A549 treated with RU486 at 1 μM for 4 hours (cell line): ENCODE measurements around the gene COLEC12. TPM values are rescaled to one million over a fixed set of nuclear protein-coding genes. Genes with fewer than 3 reads are reported as not detected.

Experiments
- total RNA-seq: library from RNA; stranded (reverse); fragments of 200-300 nt; extraction: Qiagen RNA extraction; gene quantifications from 5 replicates; pipeline ENCODE4 v1.2.3, GENCODE V29; 2022; ENCODE audit warnings: low read depth

The COLEC12 gene
- 0.02 to 0.05 TPM (median 0.05 TPM) in 3 of 5 replicates, not detected in the others for total RNA-seq

GRCh38 chr18:500632-501405 lies at the start of gene COLEC12:
COLEC12 (minus strand) TSS chr18:500701; CDS start chr18:500514, 187 bp downstream.

GRCh38 chr18:267688-268552 lies 232.6 kb downstream of the COLEC12 start, which contains the start of gene THOC1:
THOC1 (minus strand) TSS chr18:268047; CDS start chr18:268019, 28 bp downstream.

Other genes with a start within 250 kb of the COLEC12 start
- 16.9 to 22.4 TPM (median 20.0 TPM) in 5 replicates for gene THOC1, start 232.7 kb downstream of the COLEC12 start, total RNA-seq
- gene CETN1, start 79.7 kb upstream of the COLEC12 start, total RNA-seq: not detected in 5 replicates
- gene CLUL1, start 96.3 kb upstream of the COLEC12 start, total RNA-seq: not detected in 5 replicates
- gene TYMS, start 157.0 kb upstream of the COLEC12 start, total RNA-seq: 154 to 183 TPM (median 172 TPM) in 5 replicates
- gene ENOSF1, start 211.9 kb upstream of the COLEC12 start, total RNA-seq: 18.4 to 26.6 TPM (median 24.0 TPM) in 5 replicates